Stimulated activated CD4-positive, alpha-beta T cell treated with anti-CD3 and anti-CD28 coated beads, TNF-alpha, amount 100 ng/mL, for 1 hour (primary cell): ENCODE results near the gene PLXDC2.
"Not testable (repeated sequence)": the region's sequence is repeated elsewhere in the genome, so short reads cannot be mapped to it uniquely, and the experiment has no call there.

ENCODE experiments used
- DNase-seq, 3 donors: peaks; one replicate each; pipeline ENCODE4 v3.0.0-alpha.2; 2020; ENCODE audit warnings: low read depth in 3 of 3, low spot score in 1 of 3

Gene PLXDC2

DNA sequence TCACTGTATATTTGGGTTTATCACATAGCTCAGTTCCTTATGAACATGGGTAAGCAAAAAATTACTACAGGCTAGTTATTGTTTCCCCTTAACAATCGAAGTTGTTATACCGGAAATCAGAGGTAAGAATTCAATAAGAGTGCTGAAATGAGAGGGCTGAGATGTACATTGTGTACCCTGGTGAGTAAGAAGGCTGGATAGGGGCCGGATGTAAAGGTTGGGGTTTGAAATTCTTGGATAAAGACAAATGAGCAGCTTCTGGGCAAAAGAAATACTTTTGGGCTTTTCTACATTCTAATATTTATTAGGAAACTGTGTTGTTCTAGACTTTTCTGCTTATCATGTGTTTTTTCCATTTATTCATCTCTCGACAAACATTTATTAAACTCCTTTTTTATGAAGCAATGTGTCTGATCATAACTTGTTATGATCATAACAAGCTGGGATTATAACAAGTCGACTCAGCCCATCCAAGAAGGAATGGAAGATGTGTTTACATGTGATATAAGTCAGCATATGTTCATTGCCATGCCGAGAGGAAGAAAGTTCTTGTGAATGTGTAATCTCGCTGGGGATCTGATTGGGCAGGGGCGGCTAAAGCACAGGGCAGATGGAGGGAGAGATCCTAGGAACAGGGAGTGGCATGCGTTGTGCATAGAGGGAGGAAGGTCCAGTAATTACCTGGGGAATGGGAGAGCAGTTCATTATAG is 155.3 kb downstream of the PLXDC2 start:
- no peak for DNase-seq

DNA sequence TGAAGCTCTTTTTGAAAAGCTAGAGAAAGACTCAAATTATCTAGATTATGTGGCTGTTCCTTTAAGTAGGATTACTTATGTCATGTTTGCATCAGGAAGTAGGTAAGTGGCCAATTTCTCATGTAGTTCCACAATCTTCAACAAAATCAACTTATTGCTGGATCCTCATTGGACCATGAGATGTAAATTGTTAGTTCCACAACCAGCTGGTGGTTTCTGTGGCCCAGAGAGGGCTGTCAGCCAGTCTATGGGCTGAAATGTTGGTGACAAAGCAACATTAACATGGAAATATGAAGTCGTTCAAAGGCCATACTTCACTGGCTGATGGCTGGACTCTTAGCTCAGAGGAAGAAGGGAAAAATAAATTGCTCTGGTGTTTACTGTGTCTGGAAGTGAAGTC is 157.9 kb downstream of the PLXDC2 start:
- no peak for DNase-seq

DNA sequence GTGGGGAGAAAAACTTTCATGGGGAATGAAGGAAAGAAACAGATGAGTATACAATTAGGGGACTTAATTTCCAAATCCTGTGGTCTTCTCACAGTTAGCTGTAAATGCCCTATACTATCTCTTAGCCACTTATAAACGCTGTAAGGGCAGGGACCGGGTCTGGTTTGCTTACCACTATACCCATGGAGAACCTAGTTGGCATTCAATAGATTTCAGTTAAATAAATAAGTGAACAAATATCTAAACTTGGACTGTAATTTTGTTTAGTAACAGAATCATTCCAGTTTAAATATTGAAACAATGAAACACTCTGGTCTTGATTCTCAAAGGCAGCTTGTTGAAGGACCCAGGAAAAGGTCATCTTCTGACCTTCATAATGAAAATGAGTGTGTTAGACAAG is 158.3 kb downstream of the PLXDC2 start:
- no peak for DNase-seq

DNA sequence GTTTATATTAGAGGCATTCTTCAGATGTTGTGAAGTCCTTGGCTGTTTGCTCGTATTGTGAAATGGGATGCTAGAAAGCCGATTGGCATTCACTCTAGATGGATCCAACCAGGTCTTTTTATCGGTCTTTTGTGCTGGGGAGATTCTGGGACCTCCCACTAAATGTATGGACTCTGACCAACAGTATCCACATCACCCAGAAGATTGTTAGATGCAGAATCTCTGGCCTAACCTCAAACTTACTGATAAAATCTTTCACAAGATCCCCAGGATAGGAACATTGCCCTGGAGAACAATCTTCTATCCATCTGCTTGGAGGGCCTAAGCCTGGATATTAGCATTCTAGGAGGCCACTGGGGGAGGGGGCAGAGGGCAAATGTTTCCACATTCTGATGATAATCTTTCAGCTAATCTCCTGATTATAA is 160.9 kb downstream of the PLXDC2 start:
- no peak for DNase-seq

DNA sequence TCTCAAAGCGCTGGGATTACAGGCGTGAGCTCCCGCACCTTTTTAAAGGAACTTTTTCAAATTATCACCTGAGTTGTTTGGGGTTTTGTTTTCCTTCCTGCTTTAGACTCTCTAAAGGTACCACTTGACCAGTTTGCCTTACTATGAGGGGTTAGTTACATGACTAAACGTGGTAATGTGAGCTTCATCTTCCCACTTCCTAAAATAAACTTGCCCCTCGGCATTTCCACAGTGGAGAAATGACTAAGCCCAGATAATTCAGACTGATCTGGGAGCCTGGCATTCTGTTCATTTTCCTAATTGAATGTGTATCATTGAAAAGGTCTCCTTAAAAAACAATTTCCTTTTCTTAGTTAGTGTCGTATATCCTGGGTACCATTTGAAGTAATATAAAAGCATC is 163.4 kb downstream of the PLXDC2 start:
- no peak for DNase-seq

DNA sequence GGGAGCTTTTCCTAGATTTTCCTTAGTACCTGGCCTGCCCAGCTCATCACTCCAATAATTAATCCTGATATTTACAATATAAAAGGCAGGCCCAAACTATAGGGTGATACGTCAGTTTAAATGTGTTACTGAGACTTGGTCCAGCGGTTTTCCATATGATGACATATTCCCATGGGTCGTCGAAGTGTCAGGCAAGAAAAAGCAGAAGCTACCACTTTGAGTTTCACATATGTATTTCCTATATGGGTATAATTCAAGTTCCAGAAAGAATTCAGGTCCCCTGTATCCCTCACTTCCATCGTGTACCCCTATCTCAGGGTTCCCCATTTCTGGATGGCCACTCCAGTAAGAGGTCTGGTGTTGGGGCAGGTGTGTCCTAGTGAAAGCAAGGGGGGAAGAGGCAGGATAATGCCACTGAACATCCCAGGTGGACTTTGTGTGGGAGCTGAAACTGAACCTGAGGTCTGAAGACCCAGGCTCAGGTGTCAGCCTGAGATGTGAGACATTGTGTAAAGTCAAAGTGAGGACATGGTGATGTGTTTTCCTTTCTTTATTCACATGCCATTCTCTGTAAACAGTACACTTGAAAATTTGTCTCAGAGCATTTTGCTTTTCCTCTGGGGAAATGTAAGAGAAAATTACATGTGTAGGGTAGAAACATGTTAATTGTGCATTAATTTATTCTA is 167.8 kb downstream of the PLXDC2 start:
- no peak for DNase-seq

DNA sequence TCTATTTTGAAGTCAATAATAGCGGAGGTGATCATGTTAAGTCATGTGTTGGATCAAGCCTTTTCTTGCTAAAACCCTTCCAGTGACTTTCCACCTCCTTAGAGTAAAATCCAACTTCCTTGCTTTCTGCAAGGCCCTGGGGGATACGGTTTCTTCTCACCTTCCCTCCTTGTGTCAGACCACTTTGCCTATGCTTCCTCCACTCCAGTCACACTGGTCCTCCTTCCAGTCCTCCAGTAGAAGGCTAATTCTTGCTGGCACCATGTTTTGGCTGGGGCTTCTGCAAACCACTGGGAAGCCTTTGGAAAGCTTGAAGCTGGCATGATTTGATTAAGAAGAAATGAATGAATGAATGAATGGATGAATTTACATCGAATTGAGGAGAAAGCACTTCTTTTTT is 169.5 kb downstream of the PLXDC2 start:
- no peak for DNase-seq

DNA sequence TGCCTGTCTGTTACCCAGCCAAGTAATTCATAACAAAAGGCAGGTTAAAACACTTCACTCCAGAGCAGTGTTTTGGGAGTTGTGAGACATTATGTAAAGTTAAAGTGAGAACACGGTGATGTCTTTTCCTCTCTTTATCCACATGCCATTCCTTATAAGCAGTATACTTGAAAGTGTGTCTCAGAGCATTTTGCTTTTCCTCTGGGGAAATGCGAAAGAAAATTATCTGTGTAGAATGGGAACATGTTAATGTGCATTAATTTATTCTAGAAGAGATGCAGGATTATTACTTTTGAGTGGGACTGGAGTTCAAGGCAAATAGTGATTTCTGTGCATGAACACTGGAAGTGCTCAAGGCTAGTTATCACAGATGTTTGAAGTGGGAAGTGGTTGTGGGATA is 170.4 kb downstream of the PLXDC2 start:
- DNase-seq, result no peak

DNA sequence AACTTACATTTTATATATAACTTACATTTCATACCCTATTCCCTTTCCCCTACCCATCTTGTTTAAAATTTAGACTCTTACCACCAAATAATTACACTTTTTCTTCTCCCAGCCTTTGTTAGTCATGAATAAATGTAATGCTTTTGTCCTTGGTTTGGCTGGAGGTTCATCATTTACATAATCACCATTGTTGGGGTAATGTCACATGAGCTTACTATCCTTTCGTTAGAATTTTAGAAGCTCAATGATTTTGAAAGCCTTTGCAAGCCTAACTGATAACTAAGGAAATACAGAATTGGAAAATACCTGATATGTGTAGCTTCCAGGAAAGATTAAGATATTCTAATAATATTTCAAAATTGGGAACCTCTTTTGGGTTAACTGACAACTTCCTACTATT is 171.7 kb downstream of the PLXDC2 start:
- DNase-seq, result no peak

DNA sequence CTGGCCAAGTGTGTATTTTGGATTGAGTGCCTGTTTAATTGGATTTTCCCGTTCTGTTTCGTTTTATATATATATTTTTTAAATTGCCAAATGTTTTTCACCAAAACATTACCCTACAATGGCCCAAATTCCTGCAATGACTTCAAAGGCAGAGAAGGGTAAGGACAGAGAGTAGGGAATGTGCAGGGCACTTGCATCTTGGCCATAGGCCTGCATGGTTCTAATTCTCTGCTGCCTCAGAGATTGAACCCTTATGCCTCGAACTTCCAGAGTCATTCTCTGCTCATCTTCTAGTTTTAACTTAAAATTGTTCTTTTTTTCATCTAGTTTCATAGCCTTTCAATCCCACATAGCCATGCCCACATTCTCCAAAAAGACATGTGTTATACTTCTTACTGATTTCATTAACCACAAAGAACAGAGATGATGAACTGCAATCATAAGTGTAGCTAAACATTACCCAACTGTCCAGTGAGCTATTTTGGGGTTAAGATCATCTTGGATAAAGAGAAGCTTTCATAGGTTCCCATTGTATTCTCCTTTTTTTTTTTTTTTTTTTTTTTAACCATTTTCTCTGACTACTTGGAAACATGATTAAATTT is 177.6 kb downstream of the PLXDC2 start:
- DNase-seq, result no peak

DNA sequence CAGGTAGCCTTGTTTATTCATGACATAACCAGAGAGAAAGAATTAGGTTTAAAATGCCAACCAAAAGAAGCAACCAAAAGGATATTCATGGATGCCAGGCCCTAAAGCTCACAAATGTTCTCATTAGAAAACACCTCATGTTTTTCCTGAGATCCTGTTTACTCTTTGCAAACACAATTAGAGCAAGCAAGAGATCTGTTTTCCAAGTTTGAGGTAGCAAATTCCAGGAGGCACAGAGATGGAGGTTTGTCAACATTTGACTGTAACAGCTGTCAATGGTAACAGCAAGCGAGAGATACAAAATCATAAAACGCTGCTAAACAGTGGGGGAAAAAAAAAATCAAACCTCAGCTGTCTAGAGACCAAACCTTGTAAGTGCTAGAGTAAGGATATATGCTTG is 182.2 kb downstream of the PLXDC2 start:
- no peak for DNase-seq

DNA sequence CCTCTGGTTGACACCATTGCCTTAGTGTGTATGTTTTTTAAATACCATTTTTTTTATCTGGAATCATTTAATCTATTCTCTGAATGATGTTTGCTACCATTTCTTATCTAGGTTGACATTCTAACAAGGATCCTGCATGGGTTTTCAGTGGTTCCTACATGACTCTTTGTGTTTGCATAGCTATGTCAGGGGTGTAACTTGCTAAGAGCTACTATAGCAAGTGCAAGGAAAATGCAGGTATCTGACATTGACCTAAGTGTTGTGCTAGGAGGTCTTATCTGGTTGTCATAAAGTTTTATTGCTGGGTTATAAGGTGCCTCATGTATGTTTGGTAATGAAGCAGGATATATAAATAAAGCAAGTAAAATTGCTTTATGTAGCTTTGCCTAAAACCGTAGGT is 183.2 kb downstream of the PLXDC2 start:
- no peak for DNase-seq

DNA sequence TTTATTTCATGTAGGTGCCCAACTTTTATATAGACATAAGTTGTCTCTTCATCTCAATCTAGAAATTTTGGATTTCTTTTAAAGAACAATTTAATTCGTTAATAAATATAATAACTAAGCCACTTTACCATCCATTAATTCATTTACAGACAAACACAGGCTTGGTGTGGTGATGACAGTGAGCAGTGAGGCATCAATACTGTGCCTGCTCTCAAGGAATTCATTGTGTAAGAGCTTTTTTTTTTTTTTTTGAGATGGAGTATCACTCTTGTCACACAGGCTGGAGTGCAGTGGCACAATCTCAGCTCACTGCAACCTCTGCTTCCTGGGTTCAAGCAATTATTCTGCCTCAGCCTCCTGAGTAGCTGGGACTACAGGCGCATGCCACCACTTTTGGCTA is 185.8 kb downstream of the PLXDC2 start:
- not testable (repeated sequence) for DNase-seq

DNA sequence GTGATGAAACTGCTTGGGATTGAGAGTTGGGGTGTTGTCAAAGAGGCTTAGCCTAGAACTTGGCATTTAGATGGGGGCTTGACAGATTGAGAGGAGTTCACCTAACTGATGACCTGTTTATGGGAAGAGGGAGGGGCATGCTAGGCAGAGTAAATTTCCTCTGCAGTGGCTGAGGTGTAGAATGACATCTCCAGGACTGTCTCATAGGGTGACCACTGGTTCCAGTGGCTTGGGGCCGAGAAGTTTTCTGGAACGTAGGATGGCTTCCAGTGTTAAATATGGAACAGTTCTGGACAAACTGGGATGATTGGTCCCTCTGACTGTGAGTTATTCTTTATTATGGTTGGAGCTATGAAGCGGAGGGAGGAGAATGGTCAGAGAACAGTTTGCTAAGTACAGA is 186.4 kb downstream of the PLXDC2 start:
- DNase-seq, result no peak

DNA sequence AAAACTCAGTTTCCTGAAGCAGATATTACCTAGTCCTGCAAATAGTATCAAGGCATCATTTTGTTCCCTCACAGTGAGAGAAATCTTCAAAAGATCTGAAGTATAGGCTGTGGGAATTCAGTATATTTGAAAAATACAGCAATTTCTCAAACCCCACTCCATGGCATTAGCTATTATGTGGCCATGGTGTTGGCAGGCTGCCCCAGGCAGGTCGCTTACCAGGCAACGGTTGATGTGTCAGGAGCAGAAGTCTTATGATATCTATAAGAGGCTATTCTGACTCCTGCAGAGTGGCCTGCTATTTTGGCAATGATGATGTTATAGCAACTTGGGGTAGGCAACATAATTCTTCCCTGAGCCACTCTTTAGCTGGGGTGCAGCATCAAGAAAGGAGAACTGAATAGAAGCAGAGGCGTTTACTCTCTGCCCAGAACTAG is 187.9 kb downstream of the PLXDC2 start:
- no peak for DNase-seq

DNA sequence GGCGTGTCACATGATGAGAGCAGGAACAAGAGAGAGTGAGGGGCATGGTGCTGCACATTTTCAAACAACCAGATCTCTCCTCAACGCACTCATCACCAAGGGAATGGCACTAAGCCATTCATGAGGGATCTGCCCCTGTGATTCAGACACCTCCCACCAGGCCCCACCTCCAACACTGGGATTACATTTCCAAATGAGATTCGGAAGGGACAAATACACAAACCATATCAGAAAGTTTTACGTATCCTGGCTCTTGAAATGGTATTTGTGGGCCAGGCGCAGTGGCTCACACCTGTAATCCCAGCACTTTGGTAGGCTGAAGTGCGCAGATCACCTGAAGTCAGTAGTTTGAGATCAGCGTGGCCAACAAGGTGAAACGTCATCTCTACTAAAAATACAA is 189.4 kb downstream of the PLXDC2 start:
- DNase-seq, result no peak

DNA sequence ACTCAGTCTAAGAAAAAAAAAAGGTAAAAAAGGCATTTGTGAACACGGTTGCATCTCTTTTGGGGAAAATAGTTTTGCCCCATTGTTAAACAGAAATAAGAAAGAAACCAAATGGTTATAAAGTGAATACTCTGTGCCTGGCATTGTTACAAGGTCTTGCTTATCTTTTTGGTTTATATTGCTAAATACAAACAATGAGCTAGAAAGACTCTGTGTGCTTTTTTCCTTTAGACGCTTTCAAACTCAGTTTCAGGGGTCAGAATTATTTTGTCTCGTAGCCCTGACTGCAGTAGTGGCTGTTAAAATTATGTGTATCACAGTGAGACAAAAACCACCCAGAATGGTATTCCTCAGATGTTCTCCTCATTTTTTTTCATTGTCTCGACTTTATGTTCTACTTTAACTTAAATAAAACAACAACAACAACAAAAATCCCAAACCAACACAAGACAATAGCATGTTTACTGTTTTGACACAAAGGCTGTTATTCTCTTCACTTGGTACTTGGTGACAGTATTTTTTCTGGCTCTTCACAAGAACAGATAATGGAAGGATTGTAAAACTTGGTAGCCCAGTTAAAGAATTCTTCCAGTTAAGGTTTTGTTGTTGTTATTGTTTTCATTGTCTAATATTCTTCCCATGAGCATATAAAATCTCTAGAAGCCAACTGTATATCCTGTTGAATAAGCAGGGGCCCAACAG is 190.1 kb downstream of the PLXDC2 start:
- DNase-seq, result no peak

DNA sequence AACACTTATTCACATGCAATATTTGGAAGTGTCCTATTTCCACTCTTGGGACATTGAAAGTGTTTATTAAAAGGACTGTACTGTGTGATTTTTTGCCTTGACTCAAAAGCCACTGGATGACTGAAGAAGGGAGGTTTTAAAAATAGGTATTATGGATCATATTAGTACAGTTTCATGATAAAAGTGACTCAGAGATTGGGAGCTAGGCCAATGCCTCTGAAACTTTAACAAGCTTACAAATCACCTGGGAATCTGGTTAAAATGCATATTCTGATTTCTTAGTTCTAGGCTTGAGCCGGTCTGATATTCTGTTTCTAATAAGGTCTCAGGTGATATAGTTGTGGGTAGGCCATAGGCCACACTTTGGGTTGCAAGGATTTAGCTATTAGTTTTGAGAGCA is 191.2 kb downstream of the PLXDC2 start:
- no peak for DNase-seq

DNA sequence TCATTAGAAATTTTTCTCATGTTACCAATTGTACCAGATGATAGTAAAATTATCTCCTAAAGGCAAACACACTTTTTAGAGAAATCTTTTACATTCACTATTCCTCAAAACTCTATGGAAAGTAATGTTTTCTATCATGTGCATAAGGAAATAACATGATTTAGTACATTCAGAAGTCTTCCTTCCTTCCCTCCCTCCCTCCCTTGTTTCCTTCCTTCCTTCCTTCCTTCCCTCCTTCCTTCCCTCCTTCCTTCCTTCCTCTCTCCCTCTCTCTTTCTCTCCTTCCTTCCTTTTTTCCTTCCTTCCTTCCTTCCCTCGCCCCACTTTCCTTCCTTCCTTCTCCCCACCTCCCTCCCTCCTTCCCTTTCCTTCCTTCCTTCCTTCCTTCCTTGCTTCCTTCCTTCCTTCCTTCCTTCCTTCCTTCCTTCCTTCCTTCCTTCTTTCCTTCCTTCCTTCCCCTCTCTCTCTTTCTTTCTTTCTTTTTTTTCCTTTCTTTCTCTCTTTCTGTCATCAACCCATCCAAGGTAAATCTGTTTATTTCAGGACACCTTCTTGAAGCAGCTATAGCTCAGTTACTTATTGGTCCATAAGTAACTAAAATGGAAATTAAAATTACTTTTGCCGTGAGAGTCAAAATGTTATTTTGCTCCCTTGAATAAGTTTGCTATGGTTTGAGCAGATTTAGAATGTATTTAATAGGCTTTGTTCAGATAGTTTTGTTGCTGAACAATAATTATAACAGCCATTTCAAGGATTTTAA is 197.9 kb downstream of the PLXDC2 start:
- DNase-seq, result no peak

DNA sequence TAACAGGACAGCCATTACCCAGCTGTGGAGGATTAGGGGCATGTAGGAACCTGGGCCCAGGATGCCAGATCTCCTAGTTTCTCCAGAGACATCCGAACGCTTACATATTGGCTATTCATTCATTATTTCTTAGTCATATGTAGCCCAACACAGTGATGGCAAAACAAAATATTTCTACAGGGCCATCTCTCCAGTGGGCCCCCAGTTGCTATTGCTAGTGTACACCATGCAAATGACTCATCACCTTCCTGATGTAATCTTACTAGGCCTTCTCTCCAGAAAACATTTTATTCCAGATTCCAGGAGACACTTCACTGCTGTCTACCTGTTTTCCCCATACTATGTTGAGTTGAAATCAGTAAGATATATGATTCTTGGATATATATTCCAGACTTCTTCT is 201.7 kb downstream of the PLXDC2 start:
- no peak for DNase-seq

DNA sequence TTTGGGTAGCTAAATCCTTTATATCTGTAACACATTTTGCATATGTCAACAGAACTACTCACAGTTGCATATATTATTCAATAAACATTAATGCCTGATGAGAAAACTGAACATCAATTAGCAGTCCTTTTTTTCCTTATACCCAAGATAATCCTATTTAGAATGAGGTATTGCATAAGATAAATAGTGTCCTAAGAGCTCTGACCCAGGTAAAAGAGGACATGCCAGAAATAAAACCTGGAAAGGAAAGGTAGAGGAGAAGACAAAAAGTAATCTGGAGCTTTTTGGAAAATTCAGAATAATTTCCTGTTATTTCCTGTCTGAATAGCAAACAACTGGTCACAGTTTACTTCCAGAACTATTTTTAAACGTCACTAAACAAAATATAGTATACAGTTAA is 204.4 kb downstream of the PLXDC2 start:
- no peak for DNase-seq
